Tibial artery (tissue), 4 donors: ENCODE results near the gene GJA9.
A peak's percentile ranks its signal among the peaks of the same experiment; 100 is the strongest.

Experiments used
- DNase-seq, 2 donors: peaks; one replicate each; pipeline ENCODE4 v3.0.0-alpha.2; 2019
- H3K27ac ChIP-seq, 2 donors: fragments of 200-600 bp; sonication (generic) in 1 of 2; 1 replicate in 1 of 2; 2 replicates in 1 of 2; pipeline ENCODE4 v1.5.1; 2018 to 2019; ENCODE audit warnings: mild to moderate bottlenecking in 1 of 2
- H3K27me3 ChIP-seq, 2 donors: fragments of 200-600 bp; sonication (generic) in 1 of 2; one replicate each; pipeline versions ENCODE4 v1.5.1 to v1.6.0; 2016 to 2019
- H3K36me3 ChIP-seq, 3 donors: fragments of 200-600 bp; sonication (generic) in 2 of 3; one replicate each; pipeline ENCODE4 v1.5.1; 2016 to 2019; ENCODE audit warnings: mild to moderate bottlenecking in 2 of 3
- H3K4me1 ChIP-seq, 4 donors: fragments of 200-600 bp; sonication (generic) in 2 of 4; 1 replicate in 3 of 4; 2 replicates in 1 of 4; pipeline ENCODE4 v1.5.1; 2016 to 2019
- H3K4me3 ChIP-seq, 2 donors: fragments of 200-600 bp; sonication (generic) in 1 of 2; 1 replicate in 1 of 2; 2 replicates in 1 of 2; pipeline ENCODE4 v1.5.1; 2018 to 2019; ENCODE audit warnings: mild to moderate bottlenecking in 2 of 2
- H3K9me3 ChIP-seq, 3 donors: fragments of 200-600 bp; sonication (generic) in 1 of 3; one replicate each; pipeline ENCODE4 v1.5.1; 2016 to 2019
- CTCF ChIP-seq, 2 experiments: fragments of 200-600 bp in 1 of 2; fragments of 450-650 bp in 1 of 2; IDR thresholded peaks; one replicate each; pipeline ENCODE4 v1.5.1; 2017 to 2019; ENCODE audit warnings: antibody characterized with exemption in 2 of 2, mild to moderate bottlenecking in 1 of 2, moderate library complexity in 1 of 2
- intact Hi-C: fragments of 100-400 bp; cut with DNase I; formaldehyde crosslinking; loops from one replicate; pipeline ENCODE4 v1.15.0; 2023; ENCODE audit warnings: low total_unique reads

Gene GJA9

GRCh38 chr1:38873027-38873969, 8.1 kb downstream of the GJA9 start, which contains the start of gene MYCBP:
MYCBP (minus strand) TSS chr1:38873348; CDS start chr1:38873305, 43 bp downstream.
- TF ChIP-seq CTCF (IDR thresholded peaks at IDR 0.05), result peak; percentile 21 to 50
- Histone ChIP-seq H3K36me3 (no peaks in the 10 kb centered on the region), H3K4me3 (peak within 1 kb of the TSS; percentile 74 to 91), H3K27ac (peak within 1 kb of the TSS; percentile 62 to 77), H3K27me3 (no peaks in the 10 kb centered on the region), H3K4me1 (peaks cover 0 to 22% (median 14%) of the 10 kb centered on the region in 4 donors), H3K9me3 (no peaks in the 10 kb centered on the region)
- intact Hi-C loops, result no loop called here
- peak; percentile 93 to 98 for DNase-seq

- intact Hi-C loops, result no loop called here
- Histone ChIP-seq H3K9me3 (no peaks in the 10 kb centered on the region), H3K27ac (peak overlapping the region; percentile 62 to 77), H3K4me3 (peak overlapping the region; percentile 74 to 91), H3K4me1 (peaks cover 0 to 22% (median 14%) of the 10 kb centered on the region in 4 donors), H3K36me3 (no peaks in the 10 kb centered on the region), H3K27me3 (no peaks in the 10 kb centered on the region)
- no peak for DNase-seq
- no peak for TF ChIP-seq CTCF (IDR thresholded peaks at IDR 0.05)
Observed at GRCh38 chr1:38872401-38873026, 8.9 kb downstream of the GJA9 start.

- no peak for DNase-seq
- H3K36me3 ChIP-seq, result no peaks in the 10 kb centered on the region
- H3K9me3 ChIP-seq, result no peaks in the 10 kb centered on the region
- no peak for TF ChIP-seq CTCF (IDR thresholded peaks at IDR 0.05)
- H3K4me1 ChIP-seq, result peaks cover 0 to 22% (median 14%) of the 10 kb centered on the region in 4 donors
- intact Hi-C loops, result no loop called here
- H3K4me3 ChIP-seq, result no peak overlapping the region
- H3K27ac ChIP-seq, result no peak overlapping the region
- no peaks in the 10 kb centered on the region for H3K27me3 ChIP-seq
Observed at GRCh38 chr1:38870996-38871395, 10.4 kb downstream of the GJA9 start.

- no peak for TF ChIP-seq CTCF (IDR thresholded peaks at IDR 0.05)
- H3K9me3 ChIP-seq, result no peaks in the 10 kb centered on the region
- intact Hi-C loops, result no loop called here
Observed at GRCh38 chr1:38867208-38867607, 14.2 kb downstream of the GJA9 start.

GRCh38 chr1:38865112-38865715, 16.2 kb downstream of the GJA9 start:
- Histone ChIP-seq H3K4me1 (peaks cover 0 to 36% (median 11%) of the 10 kb centered on the region in 4 donors), H3K36me3 (peaks cover 0 to 13% (median 7%) of the 10 kb centered on the region in 3 donors), H3K9me3 (no peaks in the 10 kb centered on the region), H3K27ac (no peak overlapping the region), H3K4me3 (no peak overlapping the region), H3K27me3 (no peaks in the 10 kb centered on the region)
- no peak for DNase-seq
- TF ChIP-seq CTCF (IDR thresholded peaks at IDR 0.05), result no peak
- intact Hi-C loops, result no loop called here

More at GRCh38 chr1:38867208-38867607, 14.2 kb downstream of the GJA9 start:
- Histone ChIP-seq H3K4me3 (no peak overlapping the region), H3K27me3 (no peaks in the 10 kb centered on the region), H3K27ac (no peak overlapping the region), H3K4me1 (peaks cover 0 to 21% (median 7%) of the 10 kb centered on the region in 4 donors), H3K36me3 (peaks cover 0 to 13% (median 7%) of the 10 kb centered on the region in 3 donors)
- no peak for DNase-seq
